Spleen (tissue), 11 donors: ENCODE data around the gene NTSR1. TPM values are rescaled to one million over a fixed set of nuclear protein-coding genes. Genes with fewer than 3 reads are reported as not detected.

Experiments used
- DNase-seq: peaks from one replicate; pipeline ENCODE4 v3.0.0-alpha.2; 2020
- H3K27ac ChIP-seq, 8 donors: fragments of 200-600 bp; sonication (generic) in 7 of 8; 1 replicate in 4 of 8; 2 replicates in 4 of 8; pipeline versions ENCODE4 v1.5.0 to v1.8.0; 2016 to 2021; ENCODE audit warnings: inconsistent platforms in 4 of 8, mild to moderate bottlenecking in 4 of 8, moderate library complexity in 1 of 8
- H3K27me3 ChIP-seq, 7 donors: fragments of 200-600 bp; sonication (generic) in 6 of 7; replicated peaks in 1 of 7; 1 replicate in 4 of 7; 2 replicates in 3 of 7; pipeline versions ENCODE4 v1.5.0 to v1.8.0; 2016 to 2021; ENCODE audit warnings: inconsistent platforms in 3 of 7, mild to moderate bottlenecking in 1 of 7
- H3K36me3 ChIP-seq, 6 donors: fragments of 200-600 bp; sonication (generic) in 5 of 6; 1 replicate in 4 of 6; 2 replicates in 2 of 6; pipeline versions ENCODE4 v1.5.0 to v1.8.0; 2016 to 2021; ENCODE audit warnings: inconsistent platforms in 2 of 6
- H3K4me1 ChIP-seq, 6 donors: fragments of 200-600 bp; sonication (generic) in 5 of 6; 1 replicate in 3 of 6; 2 replicates in 3 of 6; pipeline versions ENCODE4 v1.5.0 to v1.8.0; 2016 to 2021; ENCODE audit warnings: inconsistent platforms in 3 of 6
- H3K4me3 ChIP-seq, 8 donors: fragments of 200-600 bp; sonication (generic) in 7 of 8; 1 replicate in 4 of 8; 2 replicates in 4 of 8; pipeline versions ENCODE4 v1.5.0 to v1.8.0; 2016 to 2021; ENCODE audit warnings: inconsistent platforms in 4 of 8, mild to moderate bottlenecking in 4 of 8, moderate library complexity in 2 of 8
- H3K9me3 ChIP-seq, 8 donors: fragments of 200-600 bp; sonication (generic) in 7 of 8; 1 replicate in 4 of 8; 2 replicates in 4 of 8; pipeline versions ENCODE4 v1.5.0 to v1.8.0; 2016 to 2021; ENCODE audit warnings: inconsistent platforms in 4 of 8
- POLR2A ChIP-seq, 3 donors: fragments of 450-650 bp; IDR thresholded peaks; one replicate each; pipeline ENCODE4 v1.5.1; 2017; ENCODE audit warnings: antibody characterized with exemption in 3 of 3, mild to moderate bottlenecking in 1 of 3
- POLR2AphosphoS5 ChIP-seq, 3 donors: sonication (generic); formaldehyde crosslinking; IDR thresholded peaks; one replicate each; pipeline ENCODE4 v1.5.1; 2017; ENCODE audit warnings: antibody characterized with exemption in 3 of 3
- WGBS, 5 donors: extraction: QIAGEN DNeasy Blood & Tissue Kit in 3 of 5; methylation state at CpG; one replicate each; pipeline versions ENCODE4 v1.1.5 to v1.1.7; 2013 to 2018; 5-methylcytosine and 5-hydroxymethylcytosine counted together
- intact Hi-C: fragments of 100-400 bp; cut with DNase I; formaldehyde crosslinking; loops from one replicate; pipeline ENCODE4 v1.15.0; 2023; ENCODE audit warnings: low total_unique reads
- polyA plus RNA-seq, 3 donors: library from polyadenylated mRNA; stranded (reverse); fragments of 200-250 nt; gene quantifications; one replicate each; pipeline ENCODE4 v1.2.1, GENCODE V29; 2013
- total RNA-seq, 7 donors: library from RNA; depleted of rRNA in 3 of 7; stranded (reverse); fragments of >200 nt in 3 of 7; fragmentation: NEBNext Ultra II Directional in 4 of 7; extraction: Animal tissue kit (Norgen Biotek cat#: 25700) in 4 of 7; gene quantifications; one replicate each; pipeline versions ENCODE4 v1.1.0 to v1.2.1, GENCODE V29; 2016 to 2021
- TF ChIP-seq, protein P1 (sequence below), 11 experiments: fragments of 200-600 bp in 7 of 11; fragments of 450-650 bp in 4 of 11; sonication (generic) in 4 of 11; IDR thresholded peaks in 8 of 11; conservative IDR thresholded peaks in 3 of 11; 1 replicate in 7 of 11; 2 replicates in 4 of 11; pipeline versions ENCODE4 v1.4.0 to v1.8.0; 2016 to 2021; ENCODE audit warnings: antibody characterized with exemption in 11 of 11, inconsistent platforms in 4 of 11, mild to moderate bottlenecking in 1 of 11
- donor health status: healthy with polysubstance abuse.
- donor health status: DM: no; HTN: no; CAD: no; lungs with moderate emphysema.
- donor health status: DM: no; HTN: no; CAD: no.
- donor health status: Bipolar disorder and iron deficiency.
- donor health status: healthy.
- donor health status: DM: no; HTN: no; CAD: no.
- donor health status: DM: yes; HTN: yes; CAD: no.

Gene NTSR1
- total and polyA plus RNA-seq, 10 donors, result 0.14 to 5.7 (median 0.71) TPM

GRCh38 chr20:62792182-62792939 lies 83.7 kb downstream of the NTSR1 start:
- 72 to 87% (median 75%) methylated on average over 8 to 9 of the region's 9 CpGs for WGBS, 5 donors

DNA sequence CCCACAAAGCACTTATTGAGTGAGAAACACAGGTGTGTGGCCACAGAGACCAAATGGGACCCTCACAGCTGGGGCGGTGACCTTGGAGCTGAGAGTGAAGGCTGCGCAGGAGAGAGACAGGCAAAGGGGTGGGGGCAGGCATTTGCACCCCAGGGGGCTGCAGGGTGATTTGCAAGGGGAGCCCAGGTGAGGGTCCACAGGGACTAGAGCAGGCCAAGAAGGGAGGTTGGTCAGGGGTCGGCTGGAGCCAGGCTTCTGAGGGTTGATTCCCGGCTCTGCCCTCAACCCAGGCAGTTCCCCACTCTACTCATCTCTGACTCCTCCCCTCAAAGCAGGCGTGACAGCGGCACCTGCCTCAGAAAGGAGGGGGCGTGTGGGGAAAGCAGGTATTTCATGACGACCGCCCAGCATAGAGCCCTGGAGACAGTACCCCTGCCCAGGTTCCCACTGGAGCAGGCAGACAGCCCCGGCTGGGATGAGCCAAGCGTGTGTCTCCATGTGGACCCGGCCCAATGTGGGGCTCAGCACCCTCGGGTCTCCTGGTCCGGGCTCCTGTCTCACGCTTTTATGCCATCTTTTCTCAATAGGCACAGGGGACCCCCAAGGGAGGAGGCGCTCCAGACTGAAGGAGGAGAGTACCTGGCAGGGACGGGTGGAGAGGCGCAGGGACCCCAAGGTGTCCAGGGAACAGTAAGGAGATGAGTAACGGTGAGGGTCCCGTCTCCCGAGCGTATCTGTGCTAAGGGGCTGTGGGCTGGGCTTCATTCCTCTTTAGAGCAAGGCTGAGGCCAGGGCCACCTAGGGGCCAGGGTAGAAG lies 84.5 kb downstream of the NTSR1 start:
- Histone ChIP-seq H3K27ac (peak overlapping the region; percentile 89 to 98 (median 94)), H3K27me3 (no peaks in the 10 kb centered on the region), H3K4me3 (peak overlapping the region in 2 of 8 donors; percentile 23 to 73), H3K36me3 (peaks cover 0 to 7% (median 3%) of the 10 kb centered on the region in 6 donors), H3K4me1 (peaks cover 5 to 62% (median 41%) of the 10 kb centered on the region in 6 donors), H3K9me3 (no peaks in the 10 kb centered on the region)
- WGBS, 5 donors, result 84 to 87% (median 86%) methylated on average over 20 to 22 of the region's 22 CpGs
- TF ChIP-seq, protein P1, sequence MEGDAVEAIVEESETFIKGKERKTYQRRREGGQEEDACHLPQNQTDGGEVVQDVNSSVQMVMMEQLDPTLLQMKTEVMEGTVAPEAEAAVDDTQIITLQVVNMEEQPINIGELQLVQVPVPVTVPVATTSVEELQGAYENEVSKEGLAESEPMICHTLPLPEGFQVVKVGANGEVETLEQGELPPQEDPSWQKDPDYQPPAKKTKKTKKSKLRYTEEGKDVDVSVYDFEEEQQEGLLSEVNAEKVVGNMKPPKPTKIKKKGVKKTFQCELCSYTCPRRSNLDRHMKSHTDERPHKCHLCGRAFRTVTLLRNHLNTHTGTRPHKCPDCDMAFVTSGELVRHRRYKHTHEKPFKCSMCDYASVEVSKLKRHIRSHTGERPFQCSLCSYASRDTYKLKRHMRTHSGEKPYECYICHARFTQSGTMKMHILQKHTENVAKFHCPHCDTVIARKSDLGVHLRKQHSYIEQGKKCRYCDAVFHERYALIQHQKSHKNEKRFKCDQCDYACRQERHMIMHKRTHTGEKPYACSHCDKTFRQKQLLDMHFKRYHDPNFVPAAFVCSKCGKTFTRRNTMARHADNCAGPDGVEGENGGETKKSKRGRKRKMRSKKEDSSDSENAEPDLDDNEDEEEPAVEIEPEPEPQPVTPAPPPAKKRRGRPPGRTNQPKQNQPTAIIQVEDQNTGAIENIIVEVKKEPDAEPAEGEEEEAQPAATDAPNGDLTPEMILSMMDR (IDR thresholded peaks at IDR 0.05 in 8 of 11, conservative IDR thresholded peaks at IDR 0.05 in 3 of 11), result no peak
- TF ChIP-seq POLR2AphosphoS5 (IDR thresholded peaks at IDR 0.05) (no peak), POLR2A (IDR thresholded peaks at IDR 0.05) (no peak)
- DNase-seq, result peak; percentile 89
- intact Hi-C loops, result loop anchor here (5.0 kb wide), 2 partner anchors 126 to 291 kb away; no protein-coding TSS in a partner anchor

More at GRCh38 chr20:62792182-62792939, 83.7 kb downstream of the NTSR1 start:
- Histone ChIP-seq H3K4me1 (peaks cover 3 to 54% (median 35%) of the 10 kb centered on the region in 6 donors), H3K27ac (peak overlapping the region in 3 of 8 donors; percentile 92 to 98 (median 94)), H3K4me3 (no peak overlapping the region), H3K36me3 (no peaks in the 10 kb centered on the region), H3K9me3 (no peaks in the 10 kb centered on the region), H3K27me3 (no peaks in the 10 kb centered on the region)
- no peak for TF ChIP-seq POLR2AphosphoS5 (IDR thresholded peaks at IDR 0.05)
- TF ChIP-seq POLR2A (IDR thresholded peaks at IDR 0.05), result no peak
- TF ChIP-seq, protein P1 (IDR thresholded peaks at IDR 0.05 in 8 of 11, conservative IDR thresholded peaks at IDR 0.05 in 3 of 11), result no peak
- DNase-seq, result no peak
- intact Hi-C loops, result loop anchor here (5.0 kb wide), 2 partner anchors 125 to 290 kb away; no protein-coding TSS in a partner anchor

DNA sequence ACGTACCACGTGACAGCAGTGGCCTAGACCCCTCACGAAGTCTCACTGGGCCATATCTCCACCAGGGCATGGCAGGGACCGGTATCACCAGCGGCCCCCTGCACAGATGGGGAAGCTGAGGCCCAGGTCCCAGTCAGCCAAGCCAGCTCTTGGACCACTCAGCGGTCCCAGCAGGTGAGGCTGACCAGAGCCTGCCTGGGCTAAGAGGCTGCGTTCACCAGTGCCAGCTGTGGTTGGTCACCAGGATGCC lies 85.0 kb downstream of the NTSR1 start:
- intact Hi-C loops, result loop anchor here (5.0 kb wide), 2 partner anchors 126 to 291 kb away; no protein-coding TSS in a partner anchor
- WGBS, 5 donors, result 57 to 80% (median 61%) methylated on average over 1 to 7 of the region's 7 CpGs
- no peaks in the 10 kb centered on the region for H3K27me3 ChIP-seq
- peak overlapping the region in 6 of 8 donors; percentile 13 to 73 (median 42) for H3K4me3 ChIP-seq
- peak overlapping the region; percentile 89 to 98 (median 94) for H3K27ac ChIP-seq
- DNase-seq, result no peak
- H3K9me3 ChIP-seq, result no peaks in the 10 kb centered on the region
- H3K36me3 ChIP-seq, result peaks cover 0 to 12% (median 9%) of the 10 kb centered on the region in 6 donors
- peaks cover 5 to 67% (median 43%) of the 10 kb centered on the region in 6 donors for H3K4me1 ChIP-seq
- TF ChIP-seq POLR2AphosphoS5 (IDR thresholded peaks at IDR 0.05), result no peak
- TF ChIP-seq POLR2A (IDR thresholded peaks at IDR 0.05), result no peak

DNA sequence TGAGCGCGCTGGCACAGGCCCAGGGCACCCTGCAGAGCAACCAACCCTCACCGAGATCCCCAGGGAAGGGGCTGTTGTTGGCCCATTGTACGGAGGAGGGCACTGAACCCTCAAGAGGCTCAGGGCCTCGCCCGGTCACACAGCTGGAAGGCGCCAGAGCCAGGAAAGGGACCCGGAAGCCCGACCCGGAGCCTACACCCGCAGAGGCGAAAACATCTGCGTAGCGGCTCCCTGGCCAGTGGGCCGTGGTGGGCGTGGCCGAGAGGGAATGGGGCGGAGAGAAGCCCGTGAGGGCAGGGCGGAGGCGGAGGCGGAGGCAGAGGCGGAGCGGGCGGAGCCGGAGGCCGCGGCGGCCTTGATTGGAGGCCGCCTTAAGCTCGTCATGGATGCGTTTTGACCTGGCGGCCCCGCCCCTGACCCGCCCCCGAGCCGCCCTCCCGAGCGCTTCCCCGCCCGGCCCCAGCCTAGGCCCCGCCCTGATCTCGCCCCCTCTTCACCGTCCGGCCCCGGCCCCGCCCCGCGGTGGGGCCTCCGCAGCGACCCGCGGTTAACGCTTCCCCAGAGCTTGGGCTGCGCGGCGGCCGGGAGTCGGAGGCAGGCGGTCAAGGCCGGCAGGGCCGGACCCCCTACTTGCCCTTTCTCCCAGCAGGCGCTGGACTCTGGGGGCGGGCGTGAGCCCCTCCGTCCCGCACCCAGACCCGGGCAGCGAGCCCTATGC lies 85.5 kb downstream of the NTSR1 start:
- no peaks in the 10 kb centered on the region for H3K9me3 ChIP-seq
- peak; percentile 100 for DNase-seq
- peaks cover 5 to 70% (median 46%) of the 10 kb centered on the region in 6 donors for H3K4me1 ChIP-seq
- intact Hi-C loops, result loop anchor here (5.0 kb wide), 2 partner anchors 127 to 292 kb away; no protein-coding TSS in a partner anchor
- H3K27ac ChIP-seq, result peak overlapping the region; percentile 89 to 98 (median 94)
- peak; percentile 62 to 75 (median 62) for TF ChIP-seq POLR2A (IDR thresholded peaks at IDR 0.05)
- TF ChIP-seq, protein P1 (IDR thresholded peaks at IDR 0.05 in 8 of 11, conservative IDR thresholded peaks at IDR 0.05 in 3 of 11), result peak in 3 of 11 experiments; percentile 22 to 39 (median 24)
- peak; percentile 93 to 97 (median 96) for TF ChIP-seq POLR2AphosphoS5 (IDR thresholded peaks at IDR 0.05)
- peak overlapping the region; percentile 47 to 73 (median 64) for H3K4me3 ChIP-seq
- peaks cover 0 to 17% (median 14%) of the 10 kb centered on the region in 6 donors for H3K36me3 ChIP-seq
- WGBS, 5 donors, result 1 to 2% (median 1%) methylated on average over 30 to 69 of the region's 69 CpGs
- H3K27me3 ChIP-seq, result no peaks in the 10 kb centered on the region
